ENCODE data around the gene RALB. TPM values are rescaled to one million over a fixed set of nuclear protein-coding genes. Genes with fewer than 3 reads are reported as not detected.

Gene RALB, protein sequence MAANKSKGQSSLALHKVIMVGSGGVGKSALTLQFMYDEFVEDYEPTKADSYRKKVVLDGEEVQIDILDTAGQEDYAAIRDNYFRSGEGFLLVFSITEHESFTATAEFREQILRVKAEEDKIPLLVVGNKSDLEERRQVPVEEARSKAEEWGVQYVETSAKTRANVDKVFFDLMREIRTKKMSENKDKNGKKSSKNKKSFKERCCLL
- 112 and 126 TPM in 2 replicates for total RNA-seq (2014; rRNA removed; shearing (Covaris generic))

DNA sequence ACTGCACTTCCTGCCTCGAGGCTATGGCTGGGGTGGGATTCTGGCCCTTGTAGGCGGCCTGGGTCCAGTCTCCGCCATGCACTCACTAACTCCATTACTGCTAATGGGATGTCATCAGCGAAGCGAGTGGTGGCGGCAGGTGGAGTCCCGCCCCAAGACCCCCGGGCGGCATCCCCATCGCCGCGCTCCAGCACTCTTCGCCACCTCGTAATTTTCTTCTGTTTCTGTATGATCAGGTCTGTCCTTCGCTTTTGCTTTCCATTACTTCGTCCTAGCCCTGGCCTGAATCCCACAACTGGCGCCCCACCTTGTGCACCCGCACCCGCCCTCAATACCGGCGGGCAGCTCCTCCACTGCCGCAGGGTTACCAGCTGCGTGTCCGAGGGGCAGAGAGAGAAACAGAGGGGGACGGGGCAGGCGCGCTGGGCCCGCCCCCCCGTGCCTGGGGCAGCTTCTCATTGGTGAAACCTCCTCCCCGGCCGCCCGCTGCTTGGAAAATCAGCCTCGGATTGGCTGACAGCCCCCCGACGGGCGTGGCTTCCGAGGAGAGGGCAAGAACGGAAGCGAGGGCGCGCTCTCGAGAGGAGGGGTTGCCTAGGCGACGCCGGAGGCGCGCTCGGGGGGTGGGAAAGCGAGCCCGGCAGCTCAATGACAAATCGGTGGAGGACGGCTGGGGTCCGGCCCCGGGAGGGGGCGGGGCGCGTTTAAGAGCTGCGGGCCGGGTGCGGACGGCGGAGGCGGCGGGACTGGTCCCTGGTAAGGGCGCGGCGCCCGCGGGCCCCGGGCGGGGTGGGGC, at the start of gene RALB:
Gene RALB, plus strand, starts transcription at position 628 of the 796 bp plus-strand sequence. CDS start 25,813 bp downstream, outside the sequence.
- peak; percentile 97 for DNase-seq (ENCODE audit: low spot score)

DNA sequence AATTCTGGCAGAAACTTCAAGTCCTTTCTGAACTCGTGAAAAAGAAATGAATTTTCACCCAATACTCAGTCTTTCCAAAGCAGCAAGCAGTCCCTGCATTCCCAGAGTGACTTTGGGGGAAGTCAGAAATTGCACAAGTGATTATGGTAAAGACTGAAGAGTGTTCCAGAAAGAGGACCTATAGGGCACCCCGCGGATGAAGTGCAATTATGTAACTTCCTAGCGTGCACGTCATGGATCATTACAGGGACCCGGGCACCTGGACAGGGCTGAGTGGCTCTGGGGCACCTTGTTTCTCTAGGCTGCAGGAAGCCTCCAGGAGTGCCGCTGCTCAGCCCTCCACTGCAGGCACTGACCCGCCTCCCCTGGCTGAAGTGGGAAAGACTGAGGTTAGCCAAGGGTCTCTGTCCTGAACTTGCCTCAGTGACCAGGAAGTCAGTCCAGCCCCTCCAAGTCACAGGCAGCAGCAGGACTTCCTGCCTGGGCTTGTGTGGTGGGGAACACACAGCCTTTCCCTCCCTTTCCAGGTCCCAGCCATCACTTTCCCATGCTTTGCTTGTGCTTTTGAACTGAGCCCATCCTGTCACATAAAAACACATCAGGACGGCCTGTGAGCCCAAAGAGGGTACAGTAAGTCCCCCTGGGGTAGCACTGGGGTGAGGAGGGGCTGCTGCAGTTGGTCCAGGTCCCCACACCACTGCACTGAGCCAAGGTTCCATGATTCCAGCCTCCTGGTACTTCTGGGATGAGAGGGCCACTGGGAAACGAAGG, 49.2 kb upstream of the RALB start:
- no peak for DNase-seq (ENCODE audit: low spot score)

DNA sequence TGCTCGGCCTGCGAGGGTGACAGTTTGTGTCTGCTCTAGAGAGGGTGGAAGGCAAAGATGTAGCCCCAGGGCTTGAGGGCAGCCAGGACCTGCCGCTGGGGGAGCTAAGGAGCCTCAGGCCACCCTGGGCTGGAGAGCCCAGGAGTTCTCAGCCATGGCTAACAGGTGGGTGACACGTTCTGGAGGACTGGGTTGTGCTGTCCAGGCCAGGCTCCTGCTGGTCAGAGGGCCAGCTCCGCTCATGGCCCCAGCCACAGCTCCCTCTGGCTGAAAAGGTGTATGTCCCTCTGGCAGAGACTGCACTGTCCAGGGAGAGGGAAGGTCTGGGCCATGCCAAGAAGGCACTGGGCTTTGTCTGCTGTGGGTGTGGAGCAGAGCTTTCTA, 48.6 kb upstream of the RALB start:
- no peak for DNase-seq (ENCODE audit: low spot score)

DNA sequence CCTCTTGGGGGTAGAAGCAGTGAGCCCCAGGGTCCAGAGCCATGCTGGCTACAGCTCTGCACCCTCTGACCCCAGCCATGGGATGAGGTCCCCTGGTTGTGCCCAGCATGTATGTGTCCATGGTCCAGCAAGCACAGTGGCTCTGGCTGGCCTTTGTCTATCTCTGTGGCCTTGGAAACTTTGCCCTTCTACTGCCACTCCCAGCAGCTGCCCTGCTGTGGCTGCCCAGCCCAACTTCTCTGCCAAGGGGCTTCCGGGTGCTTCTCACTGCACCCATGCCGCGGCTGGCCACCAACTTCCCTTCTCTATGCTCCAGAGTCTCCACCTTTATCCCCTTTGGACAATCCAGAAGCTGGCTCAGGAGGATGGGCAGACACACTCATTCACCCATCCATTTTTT, 48.2 kb upstream of the RALB start:
- DNase-seq (ENCODE audit: low spot score): no peak

DNA sequence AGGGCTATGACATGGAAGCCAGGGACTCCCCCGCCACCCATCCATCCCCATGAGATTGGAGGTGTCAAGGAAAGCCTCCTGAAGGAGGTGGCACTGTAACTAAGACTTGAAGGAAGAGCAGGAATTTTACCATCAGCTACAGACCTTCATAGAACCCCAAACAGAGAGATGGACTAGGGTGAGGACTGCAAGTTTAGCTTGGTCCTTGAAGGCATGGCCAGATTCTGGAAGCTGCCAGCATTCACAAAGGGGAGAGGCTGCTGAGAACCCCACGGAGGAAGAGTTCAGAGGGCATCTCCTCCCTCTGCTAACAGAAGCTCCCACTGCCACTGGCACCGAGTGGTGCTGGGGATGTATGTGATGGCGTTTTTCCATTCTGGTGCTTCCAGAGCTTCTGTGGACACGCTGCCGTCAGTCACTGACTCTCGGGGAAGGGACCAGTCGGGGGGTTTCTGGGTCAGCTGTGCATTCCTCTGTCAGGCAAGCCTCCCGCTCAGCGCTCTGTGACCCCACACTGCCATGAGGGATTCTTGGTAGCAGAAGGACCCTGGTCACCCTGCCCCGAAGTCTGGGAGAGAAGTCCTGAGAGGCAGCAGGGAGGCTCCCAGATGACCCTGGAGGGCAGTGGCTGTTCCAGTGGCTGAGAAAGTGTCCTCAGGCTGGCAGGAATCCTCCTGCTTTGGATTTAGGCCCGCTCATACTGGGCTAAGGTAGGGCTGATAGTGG, 47.5 kb upstream of the RALB start:
- DNase-seq (ENCODE audit: low spot score): no peak

DNA sequence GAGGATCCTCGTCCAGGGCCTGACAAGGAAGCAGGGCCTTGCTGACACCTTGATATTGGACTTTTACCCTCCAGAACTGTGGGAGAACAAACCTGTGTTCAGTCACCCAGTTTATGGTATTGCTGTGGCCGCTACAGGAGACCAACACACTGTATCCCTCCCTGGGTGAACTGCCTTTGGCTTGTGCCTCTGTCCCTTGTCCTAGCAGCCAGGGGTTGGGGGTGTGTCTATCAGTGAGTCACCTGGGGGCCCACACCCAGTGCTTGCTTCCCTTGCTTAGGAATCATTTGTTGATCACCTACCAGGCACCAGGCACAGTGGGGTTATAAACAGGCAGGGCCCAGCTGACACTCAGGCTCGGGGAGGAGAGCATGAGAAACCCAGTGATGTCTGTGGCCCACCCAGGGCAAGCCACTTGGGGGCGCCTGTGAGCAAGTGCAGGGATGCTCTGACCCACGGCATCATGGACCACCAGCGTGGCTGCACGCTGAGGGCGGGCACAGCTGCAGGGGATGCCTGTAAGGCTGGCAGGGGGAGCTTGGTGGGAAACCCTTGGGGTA, 46.5 kb upstream of the RALB start:
- DNase-seq (ENCODE audit: low spot score): no peak

DNA sequence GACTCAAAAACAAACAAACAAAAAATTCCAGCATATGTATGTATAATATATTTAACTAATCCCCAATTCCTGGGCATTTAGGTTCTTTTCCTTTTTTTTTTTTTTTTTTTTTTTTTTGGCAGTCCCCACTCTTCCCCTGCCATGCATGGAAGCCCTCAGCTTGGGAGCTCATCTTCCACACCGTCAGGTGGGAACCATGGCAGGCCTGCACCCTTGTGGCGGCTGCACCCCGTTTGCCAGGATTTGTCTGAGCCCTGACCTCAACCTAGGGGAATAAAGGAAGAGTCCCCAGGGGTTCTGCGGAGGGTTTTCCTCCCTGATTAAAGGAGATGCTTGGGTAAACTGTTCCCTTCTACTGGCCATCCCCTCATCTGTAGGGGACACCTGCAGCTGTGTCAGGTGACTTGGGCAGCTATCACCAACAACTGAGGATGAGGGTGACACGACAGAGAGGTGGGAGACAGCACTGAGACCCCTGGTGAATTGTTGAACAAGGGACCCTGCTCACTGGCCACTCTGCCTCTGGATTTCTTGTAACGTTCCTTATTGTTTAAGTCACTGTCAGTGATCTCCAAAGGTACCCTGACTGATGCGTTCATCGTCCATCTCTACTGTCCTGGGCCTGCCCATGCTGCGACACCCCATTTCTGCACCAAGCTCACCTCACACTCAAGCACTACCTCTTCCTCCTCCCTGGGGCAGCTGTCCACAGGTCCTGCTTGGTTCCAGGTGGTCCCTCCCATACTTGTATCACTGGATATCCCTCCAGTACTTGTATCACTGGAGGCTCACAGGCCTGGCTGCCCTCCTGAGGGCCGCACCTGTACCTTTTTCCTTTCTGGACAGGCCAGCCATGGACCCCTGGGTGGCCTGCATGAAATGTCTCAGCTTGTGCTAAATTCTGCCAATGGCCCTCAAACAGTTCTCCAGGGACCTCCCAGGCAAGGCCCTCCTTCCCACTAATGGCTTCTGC, 44.0 kb upstream of the RALB start:
- DNase-seq (ENCODE audit: low spot score): no peak

DNA sequence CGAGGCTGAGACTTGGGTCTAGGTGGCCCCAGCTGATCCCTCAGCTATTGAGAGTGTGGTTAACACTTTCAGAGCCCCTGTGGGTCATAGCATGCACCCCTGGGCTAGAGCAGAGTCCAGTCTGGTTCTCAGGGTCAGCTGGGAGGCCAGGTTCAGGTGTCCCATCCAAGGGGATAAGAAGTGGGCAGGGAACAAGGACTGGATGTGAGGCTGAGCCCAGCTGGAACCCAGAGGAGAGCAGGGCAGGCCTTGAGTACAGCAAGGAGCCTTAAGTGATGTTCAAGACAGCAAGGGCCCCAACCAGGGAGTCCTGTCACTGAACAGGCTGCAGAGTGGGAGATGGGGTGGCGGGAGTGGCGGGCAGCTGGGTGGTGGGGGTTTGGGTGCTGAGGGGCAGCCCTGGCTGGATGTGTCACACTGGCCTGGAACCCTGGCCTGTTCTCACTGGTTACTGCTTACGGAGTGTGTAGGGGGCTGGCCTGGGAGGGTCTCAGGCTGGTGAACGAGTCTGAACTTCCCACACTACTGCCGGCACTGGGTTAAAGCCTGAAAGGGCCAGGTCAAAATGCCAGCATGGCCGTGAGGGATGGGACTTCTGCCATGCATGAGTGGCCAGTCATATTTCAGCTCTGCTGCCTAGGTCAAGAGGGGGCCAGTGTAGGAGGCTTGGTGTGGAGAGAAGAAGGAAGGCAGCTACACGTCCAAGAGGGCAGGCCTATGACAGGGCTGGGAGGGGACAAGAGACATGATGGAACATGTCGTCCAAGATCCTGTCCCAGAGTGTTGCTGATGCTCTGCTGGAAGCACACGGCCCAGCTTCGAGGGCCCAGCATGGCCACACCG, 43.0 kb upstream of the RALB start:
- no peak for DNase-seq (ENCODE audit: low spot score)

DNA sequence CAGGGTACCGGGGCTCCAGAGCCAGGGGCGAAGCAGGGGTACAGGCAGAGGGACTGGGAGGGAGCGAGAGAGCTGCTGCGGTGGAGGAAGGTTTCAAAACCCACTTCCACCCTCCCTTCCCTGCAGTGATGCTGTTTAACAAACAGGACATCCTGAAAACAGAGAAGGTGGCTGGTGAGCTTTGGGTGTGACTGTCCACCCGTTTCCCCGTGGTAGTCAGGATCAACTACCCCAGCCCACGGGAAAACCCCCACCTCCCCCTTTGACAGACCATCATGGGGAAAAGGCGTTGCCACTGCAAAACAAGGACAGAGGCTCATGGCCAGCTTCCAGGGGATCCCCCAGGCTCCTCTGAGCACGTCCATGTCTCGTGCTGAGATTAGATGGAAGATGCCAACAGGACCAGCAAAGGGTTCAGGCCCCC, 42.4 kb upstream of the RALB start:
- no peak for DNase-seq (ENCODE audit: low spot score)

DNA sequence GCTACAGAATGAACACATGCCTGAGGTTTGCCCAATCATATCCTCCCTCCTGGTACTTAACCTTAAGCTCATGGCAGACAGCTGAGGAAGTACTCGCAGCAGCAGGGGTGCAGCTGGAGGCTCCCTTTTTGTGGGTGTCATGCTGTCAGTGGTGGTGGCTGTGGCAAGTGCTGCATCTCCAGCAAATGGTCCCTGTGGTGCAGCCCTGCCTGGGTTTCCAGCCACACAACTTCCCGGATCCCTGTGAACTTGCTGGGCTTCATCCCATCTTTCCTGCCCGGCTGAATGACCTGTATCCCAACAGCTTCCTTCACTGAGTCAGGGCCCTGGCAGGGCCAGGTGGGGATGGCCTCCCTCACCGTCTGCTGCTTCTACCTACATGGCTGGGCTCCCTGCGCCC, 34.5 kb upstream of the RALB start:
- no peak for DNase-seq (ENCODE audit: low spot score)

DNA sequence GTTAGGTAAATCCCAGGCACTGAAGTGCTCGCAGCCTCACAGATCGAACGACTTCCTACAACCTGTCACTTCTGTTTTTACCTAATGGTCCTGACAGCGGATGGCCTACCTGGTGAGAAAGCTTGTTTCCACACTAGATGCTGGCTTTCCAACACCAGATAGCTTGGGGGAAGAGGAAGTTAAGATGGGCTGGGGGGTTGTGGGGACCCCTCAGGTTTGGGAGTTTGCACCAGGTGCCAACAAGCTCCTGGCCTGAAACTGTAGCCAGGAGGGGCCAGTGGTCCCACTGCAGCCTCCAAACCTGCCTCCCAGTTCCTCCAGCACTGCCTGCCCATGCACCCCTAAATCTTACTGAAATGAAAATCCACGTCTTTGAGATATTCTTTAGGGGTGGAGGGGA, 33.4 kb upstream of the RALB start:
- no peak for DNase-seq (ENCODE audit: low spot score)

DNA sequence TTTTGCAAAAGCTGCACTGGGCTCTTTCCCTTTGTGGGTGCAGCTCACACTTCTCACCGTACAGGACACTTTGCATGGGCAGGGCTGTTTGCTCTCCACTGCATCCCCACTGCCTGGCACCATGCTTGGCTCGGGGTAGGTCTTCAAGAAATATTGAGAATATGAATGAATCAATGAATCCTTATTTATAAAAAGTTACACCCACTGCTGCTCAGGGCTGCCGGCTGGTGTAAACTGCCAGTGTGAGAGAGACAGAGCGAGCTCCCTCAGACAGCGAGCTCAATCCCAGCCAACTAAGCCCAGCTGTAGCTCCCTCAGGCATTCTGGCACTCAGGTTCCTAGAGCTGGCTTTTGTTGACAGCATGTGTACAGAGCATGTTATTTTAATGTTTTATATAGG, 32.9 kb upstream of the RALB start:
- DNase-seq (ENCODE audit: low spot score): no peak

DNA sequence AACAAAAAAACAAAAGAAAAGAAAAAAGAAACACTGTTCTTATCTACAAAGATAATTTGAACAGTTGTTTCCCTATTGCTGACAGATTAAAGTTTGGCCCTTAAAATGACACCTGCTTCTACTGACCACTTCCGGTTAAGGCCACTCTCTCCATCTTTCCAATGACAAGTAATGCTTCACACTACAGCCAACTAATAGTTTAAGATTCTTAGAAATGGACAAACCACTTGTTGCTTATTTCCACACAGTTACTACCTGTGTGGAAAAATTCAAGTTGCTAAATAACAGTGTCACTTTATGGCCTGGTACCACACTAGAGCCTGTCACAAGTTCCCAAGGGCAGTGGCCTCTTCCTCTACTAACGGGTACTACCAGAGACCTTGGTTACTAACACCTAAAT, 31.9 kb upstream of the RALB start:
- no peak for DNase-seq (ENCODE audit: low spot score)

DNA sequence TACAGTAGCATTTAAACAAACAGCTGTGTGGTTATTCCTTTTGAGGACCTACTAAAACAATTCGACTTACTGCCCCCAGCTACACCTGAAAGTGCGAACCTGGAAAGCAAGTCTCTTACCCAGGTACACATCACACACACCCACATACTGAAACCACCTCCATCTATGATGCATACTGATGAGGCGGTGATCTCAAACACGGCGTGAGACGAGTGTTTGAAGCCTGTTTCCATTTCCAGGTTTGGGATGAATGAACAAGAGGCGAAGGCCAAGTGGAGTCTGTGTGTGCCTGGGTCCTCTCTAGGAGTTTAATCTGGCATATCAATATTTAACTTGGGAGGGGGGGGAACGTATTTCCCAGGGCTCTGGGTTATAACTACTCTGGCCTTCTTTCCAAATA, 31.0 kb upstream of the RALB start:
- no peak for DNase-seq (ENCODE audit: low spot score)

DNA sequence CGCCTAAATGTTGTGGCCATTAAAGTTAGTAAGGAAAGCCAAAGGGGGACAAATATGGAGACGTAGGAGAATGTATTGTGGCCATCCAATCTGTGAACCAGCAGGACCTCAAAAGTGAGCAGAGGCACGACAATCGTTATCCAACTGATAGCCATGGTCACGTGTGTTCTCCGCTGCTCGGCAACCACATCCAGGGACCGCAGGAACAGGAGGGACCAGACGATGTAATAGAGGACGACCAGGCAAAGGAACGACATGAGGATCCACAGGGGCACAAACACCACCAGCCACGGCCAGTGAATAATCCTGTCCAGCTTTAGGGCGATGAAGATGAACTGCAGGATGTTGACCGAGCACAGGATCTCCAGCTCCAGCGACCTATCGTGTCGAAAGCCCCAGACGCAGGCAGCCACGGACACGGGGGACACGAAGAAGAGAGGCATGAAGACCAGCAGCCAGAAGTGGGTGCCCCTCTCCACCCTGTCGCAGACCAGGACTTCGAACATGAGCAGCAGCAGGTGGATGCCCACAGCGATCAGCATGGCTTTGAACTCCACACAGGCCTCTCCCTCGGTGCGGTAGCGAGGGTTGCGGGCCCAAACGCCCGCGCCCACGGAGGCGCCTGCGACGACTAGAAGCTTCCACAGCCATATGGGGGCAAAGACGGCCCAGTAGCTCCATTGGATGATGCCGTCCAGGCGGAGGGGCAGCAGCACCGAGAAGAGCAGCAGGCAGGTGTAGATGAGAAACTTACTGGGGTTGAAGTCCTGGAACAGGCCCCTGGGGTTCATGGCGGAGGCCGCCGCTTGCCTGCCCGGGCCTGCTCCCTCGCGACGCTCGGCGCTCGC, 30.2 kb upstream of the RALB start:
- DNase-seq (ENCODE audit: low spot score): no peak

DNA sequence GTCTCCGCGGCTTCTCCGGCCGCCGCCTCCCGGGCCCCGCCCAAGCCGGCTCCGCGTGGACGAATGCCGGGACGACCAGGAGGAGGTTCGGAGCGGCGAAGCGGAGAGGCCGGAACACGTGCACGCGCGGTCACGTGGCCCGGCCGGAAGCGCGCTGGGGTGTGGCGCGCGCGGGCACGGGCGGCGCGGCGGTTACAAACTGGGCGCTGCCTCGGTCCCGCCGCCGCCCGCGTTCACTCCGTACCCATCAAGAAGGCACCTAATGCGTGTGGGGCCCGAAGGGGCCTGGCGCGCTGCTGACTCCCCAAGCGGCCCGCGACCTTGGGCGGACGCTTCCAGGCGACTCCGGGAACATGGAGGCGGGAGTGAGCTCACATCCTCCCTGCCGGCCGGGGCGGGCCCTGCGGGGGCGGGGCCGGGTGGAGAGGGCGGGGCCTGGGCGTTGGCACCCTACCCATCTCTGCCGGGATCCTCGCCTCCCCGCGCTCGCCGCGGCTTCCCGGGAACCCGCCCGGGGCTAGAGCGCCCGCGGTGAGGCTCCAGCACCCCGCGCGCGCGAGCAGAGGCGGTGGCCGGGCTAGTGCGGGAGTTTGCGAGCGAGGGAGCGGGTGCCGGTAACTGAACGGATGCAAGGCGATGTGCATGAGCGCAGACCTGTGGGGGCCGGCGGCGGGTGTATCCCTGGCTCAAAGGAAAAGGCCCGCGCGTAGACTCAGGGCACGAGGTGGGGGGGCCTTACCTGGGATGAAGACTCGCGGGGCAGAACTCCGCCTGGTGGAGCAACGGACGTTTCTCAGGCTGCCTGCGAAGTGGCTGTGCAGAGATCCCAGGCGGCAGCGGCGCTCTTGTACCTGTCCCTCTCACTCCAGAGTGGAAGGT, 29.4 kb upstream of the RALB start, which contains the start of gene TMEM185B:
Gene TMEM185B, minus strand, starts transcription at position 367 of the 879 bp plus-strand sequence. CDS start 424 bp downstream, outside the sequence.
- DNase-seq (ENCODE audit: low spot score): peak; percentile 67

DNA sequence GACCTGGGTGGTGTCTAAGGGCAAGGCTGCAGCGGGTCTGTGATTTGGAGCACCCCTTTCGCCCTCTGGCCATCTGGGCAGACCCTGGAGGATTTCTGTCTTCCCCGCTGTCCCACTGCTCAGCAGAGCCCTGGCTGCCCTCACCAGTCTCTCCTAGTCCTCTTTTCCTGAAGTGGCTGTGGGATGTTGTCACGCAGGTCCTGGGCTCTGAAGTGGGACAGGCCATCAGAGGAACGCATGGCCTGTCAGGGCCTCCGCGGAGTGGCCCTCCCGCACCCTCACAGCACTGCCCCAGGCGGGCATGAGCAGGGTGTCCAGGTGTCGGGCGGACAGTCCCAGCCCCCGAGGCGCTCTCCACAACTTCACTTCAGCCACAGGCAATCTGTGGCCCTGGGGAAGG, 28.4 kb upstream of the RALB start:
- DNase-seq (ENCODE audit: low spot score): no peak

Measured in A172 (cell line).